ENCODE results near the gene TMEM143.
A peak's percentile ranks its signal among the peaks of the same experiment; 100 is the strongest.
"Not testable (repeated sequence)": the region's sequence is repeated elsewhere in the genome, so short reads cannot be mapped to it uniquely, and the experiment has no call there.

The TMEM143 gene

DNA sequence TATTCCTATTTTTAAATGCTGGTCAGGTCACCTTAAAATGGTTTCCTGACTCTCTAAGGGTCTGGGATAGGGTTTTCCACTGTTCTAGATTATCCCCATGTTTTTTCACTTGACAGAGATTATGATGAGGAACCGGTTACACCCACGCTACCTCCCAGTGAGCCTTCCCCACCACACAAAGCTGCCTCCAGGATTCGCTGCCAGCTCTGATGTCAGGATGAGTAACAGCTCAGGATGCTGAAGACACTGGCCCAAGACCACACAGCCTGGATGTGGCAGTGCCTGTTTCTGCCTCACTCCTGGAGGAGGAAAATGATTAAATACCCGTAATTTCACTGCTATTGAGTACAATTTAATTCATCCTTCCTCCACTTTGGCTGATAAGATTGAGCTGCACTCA lies 70.9 kb downstream of the TMEM143 start:
- no peak for DNase-seq

DNA sequence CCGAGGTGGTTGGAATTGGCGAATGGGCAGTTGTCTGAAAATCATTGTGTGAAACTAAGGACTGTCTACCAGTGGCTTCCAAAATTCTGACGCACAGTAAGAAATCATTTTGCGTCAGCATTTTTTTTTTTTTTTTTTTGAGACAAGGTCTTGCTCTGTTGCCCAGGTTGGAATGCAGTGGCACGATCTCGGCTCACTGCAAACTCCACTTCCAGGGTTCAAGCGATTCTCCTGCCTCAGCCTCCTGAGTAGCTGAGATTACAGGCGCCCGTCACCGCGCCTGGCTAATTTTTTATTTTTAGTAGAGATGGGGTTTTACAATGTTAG lies 72.3 kb downstream of the TMEM143 start:
- not testable (repeated sequence) for DNase-seq

DNA sequence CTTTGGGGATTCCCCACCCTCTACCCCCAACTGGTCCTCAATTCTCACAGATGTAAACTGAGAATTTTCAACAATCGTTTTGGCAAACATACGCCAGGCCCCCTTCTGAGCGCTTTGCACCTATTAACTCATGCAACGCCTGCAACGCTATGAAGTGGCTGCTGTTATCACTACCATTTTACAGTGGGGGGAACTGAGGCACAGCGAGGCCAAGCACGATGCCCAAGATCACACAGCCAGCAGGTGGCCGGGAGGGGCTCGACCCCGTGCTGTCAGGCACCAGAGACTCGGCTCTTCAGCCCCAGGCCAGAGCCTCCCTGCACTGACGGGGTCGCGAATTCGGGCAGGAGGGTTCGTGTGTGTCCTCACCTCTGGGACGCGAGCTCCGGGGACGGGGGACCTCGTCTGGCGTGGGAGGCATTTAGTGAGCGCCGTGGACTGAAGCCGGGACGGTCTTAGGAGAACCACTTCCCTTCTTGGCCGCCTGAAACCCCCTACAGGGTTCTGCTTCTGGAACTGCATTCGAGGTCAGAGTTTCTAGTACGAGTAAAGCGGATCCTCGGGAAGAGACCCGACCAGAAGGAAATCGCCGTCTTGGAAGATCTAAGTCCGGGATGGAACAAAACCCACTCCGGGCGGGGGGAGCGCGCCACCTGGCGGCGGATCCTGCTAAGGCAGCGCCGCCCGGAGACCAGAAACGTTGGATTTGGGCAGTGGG lies 72.8 kb downstream of the TMEM143 start:
- DNase-seq: peak; percentile 81

DNA sequence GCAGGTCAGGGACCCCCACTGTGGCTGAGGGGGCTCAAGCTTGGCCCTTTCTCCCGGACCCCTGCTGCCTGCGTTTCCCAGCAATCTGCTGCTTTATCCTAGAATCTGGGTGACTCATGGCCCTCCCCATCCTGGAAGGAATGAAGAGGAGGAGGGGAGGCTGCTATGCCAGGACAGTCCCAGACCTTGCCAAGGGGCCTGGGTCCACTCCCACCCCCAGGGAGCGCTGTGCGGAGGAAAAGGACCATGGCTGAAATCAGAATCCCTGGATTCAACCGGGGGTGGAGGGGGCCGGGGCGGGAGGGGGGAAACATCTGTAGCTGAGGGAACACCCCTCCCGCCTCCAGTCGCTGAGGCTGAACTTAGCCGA lies 73.4 kb downstream of the TMEM143 start:
- no peak for DNase-seq

DNA sequence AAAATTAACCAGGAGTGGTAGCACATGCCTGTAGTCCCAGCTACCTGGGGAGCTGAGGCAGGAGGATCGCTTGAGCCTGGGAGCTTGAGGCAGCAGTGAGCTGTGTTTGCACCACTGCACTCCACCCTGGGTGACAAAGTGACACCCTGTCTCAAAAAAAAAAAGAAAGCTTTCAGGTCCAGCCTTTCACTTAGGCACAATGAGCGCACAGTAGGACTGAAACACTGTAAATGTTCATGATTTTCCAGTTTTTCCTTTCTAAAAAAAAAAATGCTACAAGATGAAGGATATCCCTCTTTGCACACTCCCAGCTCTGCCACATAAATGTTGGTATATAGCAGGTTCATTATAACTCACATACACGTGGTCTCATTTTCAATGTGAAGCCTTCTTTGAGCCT lies 76.0 kb downstream of the TMEM143 start:
- DNase-seq: no peak

DNA sequence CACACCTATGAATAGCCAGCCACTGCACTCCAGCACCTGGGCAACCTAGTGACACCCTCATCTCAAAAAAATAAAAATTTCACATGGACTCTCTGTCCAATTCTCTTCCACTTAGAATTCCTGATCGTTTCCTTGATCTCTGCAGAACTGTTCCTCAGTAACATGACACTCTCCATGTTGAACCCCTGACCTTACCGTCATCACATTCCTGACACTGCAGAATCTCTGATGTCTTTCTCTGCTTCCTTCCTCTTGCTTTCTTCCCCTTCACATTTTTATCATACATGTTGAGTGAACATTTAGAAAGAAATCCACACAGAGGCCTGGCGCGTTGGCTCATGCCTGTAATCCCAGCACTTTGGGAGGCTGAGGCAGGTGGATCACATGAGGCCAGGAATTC lies 78.8 kb downstream of the TMEM143 start:
- DNase-seq: no peak

DNA sequence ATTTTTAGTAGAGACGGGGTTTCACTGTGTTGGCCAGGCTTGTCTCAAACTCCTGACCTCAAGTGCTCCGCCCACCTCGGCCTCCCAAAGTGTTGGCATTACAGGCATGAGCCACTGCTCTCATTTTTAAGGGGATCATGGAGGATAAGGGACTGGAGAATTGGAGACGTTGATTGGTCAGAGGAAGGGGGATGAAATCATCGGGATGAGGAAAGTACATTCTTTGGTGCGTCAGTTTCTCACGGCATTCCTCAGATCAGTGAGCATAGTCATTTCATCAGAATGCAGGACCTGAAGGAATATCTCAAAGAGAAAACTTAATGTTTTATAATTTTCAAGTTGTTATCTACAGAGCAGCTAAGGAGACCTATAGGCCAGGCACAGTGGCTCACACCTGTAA lies 79.8 kb downstream of the TMEM143 start:
- DNase-seq: no peak
